NOMO-1 treated with dmso at 0.1 percent for 144 hours (cell line): Measurements from ENCODE around the gene CD164.

Experiments
- DNase-seq: peaks from one replicate; lab custom pipeline; 2025; ENCODE audit not compliant: unreplicated experiment; lab: John Stamatoyannopoulos, UW

The CD164 gene

GRCh38 chr6:109381747-109382575 lies at the start of gene CD164:
TSS of gene CD164 (minus strand) at chr6:109382467. CDS start at chr6:109382378, 89 bp downstream.
- peak; percentile 81 for DNase-seq

GRCh38 chr6:109429496-109429895 lies 47.2 kb upstream of the CD164 start:
- DNase-seq, result no peak

GRCh38 chr6:109428889-109429477 lies 46.7 kb upstream of the CD164 start:
- no peak for DNase-seq

GRCh38 chr6:109424946-109425345 lies 42.7 kb upstream of the CD164 start:
- no peak for DNase-seq

- DNase-seq, result no peak
Measured at GRCh38 chr6:109421184-109421583, 38.9 kb upstream of the CD164 start.

- no peak for DNase-seq
Measured at GRCh38 chr6:109420751-109421150, 38.5 kb upstream of the CD164 start.

- no peak for DNase-seq
Measured at GRCh38 chr6:109417646-109418045, 35.4 kb upstream of the CD164 start.

- no peak for DNase-seq
Measured at GRCh38 chr6:109411034-109411433, 28.8 kb upstream of the CD164 start.

GRCh38 chr6:109406196-109406595 lies 23.9 kb upstream of the CD164 start:
- peak; percentile 12 for DNase-seq

- DNase-seq, result no peak
Measured at GRCh38 chr6:109397020-109397419, 14.8 kb upstream of the CD164 start.

GRCh38 chr6:109396046-109396718 lies 13.9 kb upstream of the CD164 start:
- no peak for DNase-seq

GRCh38 chr6:109393886-109394281 lies 11.6 kb upstream of the CD164 start:
- DNase-seq, result no peak

- no peak for DNase-seq
Measured at GRCh38 chr6:109393157-109393885, 11.1 kb upstream of the CD164 start.

- DNase-seq, result no peak
Measured at GRCh38 chr6:109389650-109390274, 7.5 kb upstream of the CD164 start.

- DNase-seq, result no peak
Measured at GRCh38 chr6:109388265-109388664, 6.0 kb upstream of the CD164 start.

- no peak for DNase-seq
Measured at GRCh38 chr6:109383438-109383940, 1.2 kb upstream of the CD164 start.

GRCh38 chr6:109382576-109383437 lies 540 bp upstream of the CD164 start:
- peak; percentile 96 for DNase-seq

GRCh38 chr6:109381061-109381746 lies 1.1 kb downstream of the CD164 start:
- DNase-seq, result no peak

- DNase-seq, result no peak
Measured at GRCh38 chr6:109379711-109380110, 2.6 kb downstream of the CD164 start.
